ENCODE data around the gene RABGAP1L. TPM values are rescaled to one million over a fixed set of nuclear protein-coding genes. Genes with fewer than 3 reads are reported as not detected.

Gene RABGAP1L
- total and polyA plus RNA-seq, 2 donors (not counting 3 experiments of a cell fraction or from before 2014, with no cell fraction given), result 6.4 to 22.2 TPM

- peaks cover 2% of the 10 kb centered on the region for H3K9me3 ChIP-seq (replicated peaks; ENCODE audit: control insufficient read depth, insufficient read depth, low read length)
- H3K36me3 ChIP-seq (ENCODE audit: control insufficient read depth in 2 of 2, extremely low read depth in 1 of 2, insufficient read depth in 2 of 2, low read length in 2 of 2), result no peaks in the 10 kb centered on the region
- no peak overlapping the region for H3K4me3 ChIP-seq (replicated peaks in 1 of 3; ENCODE audit: insufficient read depth in 1 of 3, low read depth in 1 of 3, low read length in 3 of 3)
- no peaks in the 10 kb centered on the region for H3K4me1 ChIP-seq (ENCODE audit: control insufficient read depth, extremely low read depth, insufficient read depth, low read length)
- dilution Hi-C loops (cut with MboI; ENCODE audit: extremely low pct_ligation_motif_present, low sequenced_read_pairs) (no loop called here), intact Hi-C loops (cut with micrococcal nuclease) (no loop called here)
- no peaks in the 10 kb centered on the region for H3K9me1 ChIP-seq (replicated peaks; ENCODE audit: control insufficient read depth, extremely low read depth, insufficient read depth, low read length)
- no peaks in the 10 kb centered on the region for H3K79me2 ChIP-seq (ENCODE audit: control insufficient read depth, insufficient read depth, low read length)
- no peak overlapping the region for H3K27ac ChIP-seq (ENCODE audit: insufficient read depth, low read depth, low read length)
- CTCF ChIA-PET, result no interaction called here
- no TSS peak for BruUV-seq (replicated peaks)
- TF ChIP-seq CTCF (IDR thresholded peaks at IDR 0.05; ENCODE audit: extremely low read depth in 1 of 2, insufficient read depth in 1 of 2, low read depth in 1 of 2, low read length in 2 of 2) (no peak), MYC (IDR thresholded peaks at IDR 0.05; ENCODE audit: low read depth, low read length) (no peak), FOS (IDR thresholded peaks at IDR 0.05; ENCODE audit: borderline replicate concordance, insufficient read depth, low read length) (no peak), POLR2AphosphoS5 (IDR thresholded peaks at IDR 0.05; ENCODE audit: insufficient read depth, low read depth, low read length) (no peak), MAX (IDR thresholded peaks at IDR 0.05; ENCODE audit: insufficient read depth, insufficient read length) (no peak), GATA2 (IDR thresholded peaks at IDR 0.05; ENCODE audit: insufficient read depth, insufficient read length, low read depth, low read length) (no peak), JUN (IDR thresholded peaks at IDR 0.05; ENCODE audit: borderline replicate concordance, insufficient read depth, insufficient read length, low read depth) (no peak), EZH2 (IDR thresholded peaks at IDR 0.05; ENCODE audit: borderline replicate concordance, low read depth, low read length, severe bottlenecking) (no peak), POLR2A (IDR thresholded peaks at IDR 0.05; ENCODE audit: low read depth, low read length) (no peak)
- POLR2A ChIA-PET, result no interaction called here
- no peak overlapping the region for H3K4me2 ChIP-seq (ENCODE audit: insufficient read depth, low read length)
- no peak overlapping the region for H2AFZ ChIP-seq (ENCODE audit: low read depth, low read length)
- no peaks in the 10 kb centered on the region for H3K27me3 ChIP-seq (ENCODE audit: control insufficient read depth in 2 of 2, insufficient read depth in 2 of 2, low read length in 2 of 2)
- no peaks in the 10 kb centered on the region for H4K20me1 ChIP-seq (replicated peaks; ENCODE audit: control insufficient read depth, extremely low read depth, insufficient read depth, low read length)
- no peak for FAIRE-seq
- no peak overlapping the region for H3K9ac ChIP-seq (replicated peaks; ENCODE audit: extremely low read depth, insufficient read depth, low read length)
- DNase-seq (ENCODE audit: low read depth, low spot score), result no peak
These were observed 375.5 kb downstream of the RABGAP1L start for GRCh38 chr1:174534789-174535188.

Measured in endothelial cell of umbilical vein (primary cell).